ENCODE measurements around the gene ST6GALNAC4. TPM values are rescaled to one million over a fixed set of nuclear protein-coding genes. Genes with fewer than 3 reads are reported as not detected.

Gene ST6GALNAC4
- total and polyA plus RNA-seq, 9 of the 15 experiments (the other 6 are each of a cell fraction or from before 2014, with no cell fraction given), result 2.6 to 43.1 (median 15.4) TPM

DNA sequence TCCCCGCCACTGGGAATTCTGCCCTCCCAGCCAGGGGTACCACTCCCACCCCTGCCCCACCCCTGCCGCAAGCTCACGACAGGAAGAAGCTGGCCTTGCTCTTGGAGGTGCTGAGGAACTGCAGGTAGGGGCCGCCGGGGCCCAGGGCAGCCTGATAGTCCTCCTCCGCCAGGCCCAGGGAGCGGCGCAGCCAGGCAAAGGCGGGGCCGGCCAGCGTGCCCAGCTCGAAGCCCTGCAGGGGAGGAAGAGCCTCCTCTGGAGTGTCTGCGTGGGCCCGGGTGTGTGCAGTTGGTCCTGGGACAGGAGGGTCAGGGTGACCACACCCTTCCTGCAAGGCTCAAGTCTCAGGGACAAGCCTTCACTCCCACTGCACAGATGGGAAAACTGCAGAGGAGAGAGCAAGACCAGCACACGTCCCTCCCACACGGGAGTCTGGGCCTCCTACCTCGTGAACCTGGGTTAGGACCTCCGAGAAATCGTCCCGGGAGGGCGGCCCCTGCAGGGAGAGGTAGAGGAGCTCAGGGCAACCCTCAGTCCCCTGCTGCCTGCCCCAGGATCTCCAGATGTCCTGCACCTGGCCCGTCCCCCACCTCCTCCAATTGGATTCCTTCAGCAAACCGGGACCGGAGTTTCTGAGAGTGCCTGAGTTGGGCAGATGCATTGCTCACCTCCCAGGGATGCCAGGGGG lies 11.3 kb upstream of the ST6GALNAC4 start:
- Histone ChIP-seq H3K79me2 (ENCODE audit: control insufficient read depth, insufficient read depth, low read length) (0 out of 3 replicates have a peak, but pooled peaks cover 3% of the 10 kb centered on the region), H3K4me1 (replicated peaks in 1 of 2; ENCODE audit: control insufficient read depth in 2 of 2, insufficient read depth in 2 of 2, low read length in 2 of 2) (peaks cover 37 to 64% of the 10 kb centered on the region in 2 experiments), H3K4me3 (peak overlapping the region; percentile 7; the same call in 1 of the 2 replicates), H4K20me1 (replicated peaks; ENCODE audit: control insufficient read depth, insufficient read depth, low read length) (no peaks in the 10 kb centered on the region), H2AFZ (ENCODE audit: low read depth, low read length) (peak overlapping the region; percentile 66), H3K9me3 (replicated peaks; ENCODE audit: control insufficient read depth, insufficient read depth, low read depth, low read length) (no peaks in the 10 kb centered on the region), H3K9me1 (ENCODE audit: control insufficient read depth, insufficient read depth, low read length) (no peaks in the 10 kb centered on the region), H3K9ac (ENCODE audit: insufficient read depth in 1 of 2, low read depth in 2 of 2, low read length in 2 of 2) (peak overlapping the region in 1 of 2 experiments; percentile 69; a peak in 3 of 4 replicates), H3K27me3 (ENCODE audit: control insufficient read depth in 2 of 2, insufficient read depth in 2 of 2, low read length in 2 of 2) (no peaks in the 10 kb centered on the region), H3K27ac (ENCODE audit: extremely low read depth, low read depth, low read length) (no peak overlapping the region), H3K4me2 (ENCODE audit: insufficient read depth, low read length) (peak overlapping the region; percentile 57), H3K36me3 (ENCODE audit: control insufficient read depth, insufficient read depth, low read length) (no peaks in the 10 kb centered on the region)
- ChIA-PET POLR2A (interaction anchor here (0.6 to 1.4 kb wide), 5 partner anchors 9 to 365 kb away, joined by 3 to 5 read pairs (median 3); no protein-coding TSS in a partner anchor), CTCF (ENCODE audit: low intra/inter-chr PET ratio) (no interaction called here)
- no TSS peak for BruUV-seq (replicated peaks)
- peak; percentile 19 for FAIRE-seq
- intact Hi-C loops (cut with micrococcal nuclease) (no loop called here), in situ Hi-C loops (cut with MboI) (loop anchor here (5.0 to 10.0 kb wide), 2 partner anchors 426 to 713 kb away; no protein-coding TSS in a partner anchor)
- peak; percentile 32 for ATAC-seq
- WGBS (ENCODE audit: insufficient coverage, low coverage, missing lambda C conversion rate), result 12% methylated on average over 21 of the region's 24 CpGs
- peak in 3 of 4 experiments; percentile 43 to 53 (median 46) for DNase-seq (ENCODE audit: extremely low read depth in 1 of 4, low spot score in 3 of 4)
- TF ChIP-seq, protein P1, sequence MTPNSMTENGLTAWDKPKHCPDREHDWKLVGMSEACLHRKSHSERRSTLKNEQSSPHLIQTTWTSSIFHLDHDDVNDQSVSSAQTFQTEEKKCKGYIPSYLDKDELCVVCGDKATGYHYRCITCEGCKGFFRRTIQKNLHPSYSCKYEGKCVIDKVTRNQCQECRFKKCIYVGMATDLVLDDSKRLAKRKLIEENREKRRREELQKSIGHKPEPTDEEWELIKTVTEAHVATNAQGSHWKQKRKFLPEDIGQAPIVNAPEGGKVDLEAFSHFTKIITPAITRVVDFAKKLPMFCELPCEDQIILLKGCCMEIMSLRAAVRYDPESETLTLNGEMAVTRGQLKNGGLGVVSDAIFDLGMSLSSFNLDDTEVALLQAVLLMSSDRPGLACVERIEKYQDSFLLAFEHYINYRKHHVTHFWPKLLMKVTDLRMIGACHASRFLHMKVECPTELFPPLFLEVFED (CRISPR knock-in tag; conservative IDR thresholded peaks at IDR 0.05), result no peak
- TF ChIP-seq, protein P2, sequence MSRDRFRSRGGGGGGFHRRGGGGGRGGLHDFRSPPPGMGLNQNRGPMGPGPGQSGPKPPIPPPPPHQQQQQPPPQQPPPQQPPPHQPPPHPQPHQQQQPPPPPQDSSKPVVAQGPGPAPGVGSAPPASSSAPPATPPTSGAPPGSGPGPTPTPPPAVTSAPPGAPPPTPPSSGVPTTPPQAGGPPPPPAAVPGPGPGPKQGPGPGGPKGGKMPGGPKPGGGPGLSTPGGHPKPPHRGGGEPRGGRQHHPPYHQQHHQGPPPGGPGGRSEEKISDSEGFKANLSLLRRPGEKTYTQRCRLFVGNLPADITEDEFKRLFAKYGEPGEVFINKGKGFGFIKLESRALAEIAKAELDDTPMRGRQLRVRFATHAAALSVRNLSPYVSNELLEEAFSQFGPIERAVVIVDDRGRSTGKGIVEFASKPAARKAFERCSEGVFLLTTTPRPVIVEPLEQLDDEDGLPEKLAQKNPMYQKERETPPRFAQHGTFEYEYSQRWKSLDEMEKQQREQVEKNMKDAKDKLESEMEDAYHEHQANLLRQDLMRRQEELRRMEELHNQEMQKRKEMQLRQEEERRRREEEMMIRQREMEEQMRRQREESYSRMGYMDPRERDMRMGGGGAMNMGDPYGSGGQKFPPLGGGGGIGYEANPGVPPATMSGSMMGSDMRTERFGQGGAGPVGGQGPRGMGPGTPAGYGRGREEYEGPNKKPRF (IDR thresholded peaks at IDR 0.05; ENCODE audit: low read depth, low read length), result no peak
- peak; percentile 9 for TF ChIP-seq SAP30 (IDR thresholded peaks at IDR 0.05; ENCODE audit: borderline replicate concordance, insufficient read depth, low read depth, low read length, poor library complexity, severe bottlenecking)
- TF ChIP-seq ARID1B (IDR thresholded peaks at IDR 0.05), result 0 out of 2 replicates have a peak, but pooled peaks have one; percentile 17
- peak in 1 of 2 experiments; percentile 8; a peak in 1 of 4 replicates for TF ChIP-seq MAZ (CRISPR knock-in tag; conservative IDR thresholded peaks at IDR 0.05 in 1 of 2, IDR thresholded peaks at IDR 0.05 in 1 of 2)
- 0 out of 2 replicates have a peak, but pooled peaks have one; percentile 13 for TF ChIP-seq RBFOX2 (IDR thresholded peaks at IDR 0.05; ENCODE audit: low read depth, low read length)
- TF ChIP-seq, protein P3, sequence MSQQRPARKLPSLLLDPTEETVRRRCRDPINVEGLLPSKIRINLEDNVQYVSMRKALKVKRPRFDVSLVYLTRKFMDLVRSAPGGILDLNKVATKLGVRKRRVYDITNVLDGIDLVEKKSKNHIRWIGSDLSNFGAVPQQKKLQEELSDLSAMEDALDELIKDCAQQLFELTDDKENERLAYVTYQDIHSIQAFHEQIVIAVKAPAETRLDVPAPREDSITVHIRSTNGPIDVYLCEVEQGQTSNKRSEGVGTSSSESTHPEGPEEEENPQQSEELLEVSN (IDR thresholded peaks at IDR 0.05; ENCODE audit: borderline replicate concordance in 1 of 2, extremely low read depth in 1 of 2, insufficient read depth in 1 of 2, insufficient read length in 1 of 2, low read depth in 1 of 2, low read length in 1 of 2, poor library complexity in 1 of 2, severe bottlenecking in 1 of 2), result peak in 1 of 2 experiments; percentile 66
- TF ChIP-seq HNRNPH1 (optimal IDR thresholded peaks at IDR 0.05; ENCODE audit: low read depth, low read length), result no peak
- TF ChIP-seq TEAD4 (IDR thresholded peaks at IDR 0.05; ENCODE audit: low read length), result 0 out of 2 replicates have a peak, but pooled peaks have one; percentile 22
- no peak for TF ChIP-seq TEAD4 (CRISPR knock-in tag; IDR thresholded peaks at IDR 0.05; ENCODE audit: borderline replicate concordance)
- TF ChIP-seq BCL6 (CRISPR knock-in tag; IDR thresholded peaks at IDR 0.05), result no peak
- TF ChIP-seq POLR2A (conservative IDR thresholded peaks at IDR 0.05), result 0 out of 2 replicates have a peak, but pooled peaks have one; percentile 21
- peak; percentile 70 for TF ChIP-seq POLR2G (IDR thresholded peaks at IDR 0.05; ENCODE audit: low read depth, low read length)
- TF ChIP-seq NRF1 (conservative IDR thresholded peaks at IDR 0.05 in 1 of 2, IDR thresholded peaks at IDR 0.05 in 1 of 2), result peak; percentile 43 to 55; a peak in 3 of 4 replicates
- peak; percentile 32; the same call in 1 of the 2 replicates for TF ChIP-seq ZFX (CRISPR knock-in tag; IDR thresholded peaks at IDR 0.05)
- no peak for TF ChIP-seq ARNT (IDR thresholded peaks at IDR 0.05)
- TF ChIP-seq ZC3H8 (IDR thresholded peaks at IDR 0.05), result no peak
